ENCODE results near the gene SMIM10L2A.

DNA sequence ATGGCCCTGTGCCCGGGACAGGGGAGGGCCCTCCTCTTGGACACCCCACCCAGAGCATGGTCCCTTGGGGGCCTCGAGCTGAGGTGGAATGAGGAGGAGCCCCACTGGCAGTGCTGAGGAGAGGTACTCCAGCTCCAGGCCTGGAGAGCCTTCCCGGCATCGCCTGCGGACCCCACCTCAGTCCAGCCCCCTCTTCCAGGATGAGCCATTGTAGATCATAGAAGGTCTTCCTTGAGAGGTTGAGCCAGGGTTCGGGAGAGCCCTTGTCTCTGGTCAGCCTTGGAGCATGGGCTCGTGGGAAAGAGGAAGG lies 16.9 kb downstream of the SMIM10L2A start:
- no peak for TF ChIP-seq CTCF (conservative IDR thresholded peaks at IDR 0.05; ENCODE audit: low read depth in 2 of 2)
- no peak for TF ChIP-seq POLR2AphosphoS5 (IDR thresholded peaks at IDR 0.05; ENCODE audit: low read depth)
- no peak for TF ChIP-seq EZH2 (IDR thresholded peaks at IDR 0.05; ENCODE audit: low read depth, unreplicated experiment)
- TF ChIP-seq REST (IDR thresholded peaks at IDR 0.05; ENCODE audit: unreplicated experiment), result no peak
- no peak for TF ChIP-seq EZH2phosphoT487 (IDR thresholded peaks at IDR 0.05; ENCODE audit: unreplicated experiment)
- no peak for TF ChIP-seq JUNB (IDR thresholded peaks at IDR 0.05; ENCODE audit: unreplicated experiment)
- TF ChIP-seq CREB1 (CRISPR knock-in tag; IDR thresholded peaks at IDR 0.05; ENCODE audit: low read depth), result no peak
- no peak for TF ChIP-seq ETS1 (IDR thresholded peaks at IDR 0.05)
- TF ChIP-seq STAT1 (IDR thresholded peaks at IDR 0.05; ENCODE audit: unreplicated experiment), result no peak
- TF ChIP-seq ZNF114 (CRISPR knock-in tag; IDR thresholded peaks at IDR 0.05), result no peak
- no peak for TF ChIP-seq ZNF331 (CRISPR knock-in tag; IDR thresholded peaks at IDR 0.05; ENCODE audit: low read depth)
- TF ChIP-seq ZNF462 (CRISPR knock-in tag; IDR thresholded peaks at IDR 0.05), result no peak

Data from GM23338 (cell line).